ENCODE results near the gene TRPM6.

DNA sequence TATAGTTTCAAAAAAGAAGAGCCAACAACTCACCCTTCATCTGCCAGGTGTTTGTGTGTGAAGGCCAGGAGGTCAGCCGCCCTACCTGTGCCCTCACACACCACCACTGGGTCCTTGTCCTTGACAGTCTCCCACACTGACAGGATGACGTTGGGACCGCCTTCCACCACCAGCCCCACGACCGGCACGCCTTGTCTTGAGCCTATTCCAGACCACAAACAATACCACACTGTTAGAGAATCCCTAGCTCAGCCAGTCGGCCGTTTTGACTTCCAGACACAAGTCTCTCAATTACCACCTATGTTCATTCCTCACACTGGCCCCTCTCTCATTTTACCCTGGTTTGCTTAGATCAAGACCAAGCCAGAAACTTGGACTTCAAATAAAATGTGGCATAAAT lies 66.1 kb downstream of the TRPM6 start:
- TF ChIP-seq POLR2AphosphoS5 (IDR thresholded peaks at IDR 0.05; ENCODE audit: low read depth, low read length), result no peak
- TF ChIP-seq POLR2A (IDR thresholded peaks at IDR 0.05; ENCODE audit: low read depth, low read length), result no peak
- no peak for TF ChIP-seq TAF1 (IDR thresholded peaks at IDR 0.05; ENCODE audit: low read depth, low read length)
- TF ChIP-seq SPI1 (IDR thresholded peaks at IDR 0.05; ENCODE audit: low read depth, low read length), result no peak
- TF ChIP-seq POU2F2 (IDR thresholded peaks at IDR 0.05; ENCODE audit: low read depth, low read length), result no peak
- TF ChIP-seq PAX5 (IDR thresholded peaks at IDR 0.05; ENCODE audit: insufficient read depth, low read length, severe bottlenecking), result no peak

All from GM12891 (cell line).